ENCODE results near the gene LSM10. TPM values are rescaled to one million over a fixed set of nuclear protein-coding genes. Genes with fewer than 3 reads are reported as not detected.
A peak's percentile ranks its signal among the peaks of the same experiment; 100 is the strongest.

Gene LSM10
- total and polyA plus RNA-seq, 2 donors: 14.2 to 44.2 TPM

- H3K36me3 ChIP-seq (ENCODE audit: control insufficient read depth in 2 of 2, insufficient read depth in 2 of 2, low read length in 1 of 2): peaks cover 5 to 11% of the 10 kb centered on the region in 2 donors
- peak in 7 of 9 donors; percentile 53 to 91 (median 77) for DNase-seq (ENCODE audit: low read depth in 6 of 9, low spot score in 9 of 9)
- H3K27ac ChIP-seq (ENCODE audit: low read depth in 1 of 2, low read length in 1 of 2): peak overlapping the region; percentile 87 to 94
- no peak overlapping the region for H3K4me3 ChIP-seq (ENCODE audit: low read length in 2 of 2)
- peaks cover 15 to 39% of the 10 kb centered on the region in 2 donors for H3K4me1 ChIP-seq (ENCODE audit: control insufficient read depth in 2 of 2, insufficient read depth in 2 of 2, low read length in 2 of 2)
- WGBS: 48% methylated on average over 18 of the region's 18 CpGs
- H3K9me3 ChIP-seq (ENCODE audit: control insufficient read depth in 2 of 2, insufficient read depth in 1 of 2, low read length in 1 of 2): no peaks in the 10 kb centered on the region
- H3K27me3 ChIP-seq (ENCODE audit: control insufficient read depth in 2 of 2, insufficient read depth in 1 of 2, low read length in 1 of 2): no peaks in the 10 kb centered on the region
Observed at GRCh38 chr1:36366091-36366661, 31.5 kb downstream of the LSM10 start.

- peaks cover 15 to 39% of the 10 kb centered on the region in 2 donors for H3K4me1 ChIP-seq (ENCODE audit: control insufficient read depth in 2 of 2, insufficient read depth in 2 of 2, low read length in 2 of 2)
- H3K9me3 ChIP-seq (ENCODE audit: control insufficient read depth in 2 of 2, insufficient read depth in 1 of 2, low read length in 1 of 2): no peaks in the 10 kb centered on the region
- peaks cover 5 to 15% of the 10 kb centered on the region in 2 donors for H3K36me3 ChIP-seq (ENCODE audit: control insufficient read depth in 2 of 2, insufficient read depth in 2 of 2, low read length in 1 of 2)
- 89% methylated on average over 1 of the region's 1 CpG for WGBS
- H3K27me3 ChIP-seq (ENCODE audit: control insufficient read depth in 2 of 2, insufficient read depth in 1 of 2, low read length in 1 of 2): no peaks in the 10 kb centered on the region
- no peak for DNase-seq (ENCODE audit: low read depth in 6 of 9, low spot score in 9 of 9)
- no peak overlapping the region for H3K4me3 ChIP-seq (ENCODE audit: low read length in 2 of 2)
- peak overlapping the region; percentile 65 to 94 for H3K27ac ChIP-seq (ENCODE audit: low read depth in 1 of 2, low read length in 1 of 2)
Observed at GRCh38 chr1:36365381-36365780, 32.3 kb downstream of the LSM10 start.

- Histone ChIP-seq H3K4me3 (ENCODE audit: low read length in 2 of 2) (no peak overlapping the region), H3K27ac (ENCODE audit: low read depth in 1 of 2, low read length in 1 of 2) (peak overlapping the region; percentile 6 to 30), H3K4me1 (ENCODE audit: control insufficient read depth in 2 of 2, insufficient read depth in 2 of 2, low read length in 2 of 2) (peaks cover 0 to 4% of the 10 kb centered on the region in 2 donors), H3K9me3 (ENCODE audit: control insufficient read depth in 2 of 2, insufficient read depth in 1 of 2, low read length in 1 of 2) (peaks cover 0 to 1% of the 10 kb centered on the region in 2 donors), H3K36me3 (ENCODE audit: control insufficient read depth in 2 of 2, insufficient read depth in 2 of 2, low read length in 1 of 2) (peaks cover 24 to 51% of the 10 kb centered on the region in 2 donors), H3K27me3 (ENCODE audit: control insufficient read depth in 2 of 2, insufficient read depth in 1 of 2, low read length in 1 of 2) (no peaks in the 10 kb centered on the region)
- 93% methylated on average over 6 of the region's 6 CpGs for WGBS
- DNase-seq (ENCODE audit: low read depth in 6 of 9, low spot score in 9 of 9): no peak
Observed at GRCh38 chr1:36359911-36360550, 37.7 kb downstream of the LSM10 start.

- no peak for DNase-seq (ENCODE audit: low read depth in 6 of 9, low spot score in 9 of 9)
- peak overlapping the region; percentile 27 to 30 for H3K27ac ChIP-seq (ENCODE audit: low read depth in 1 of 2, low read length in 1 of 2)
- no peak overlapping the region for H3K4me3 ChIP-seq (ENCODE audit: low read length in 2 of 2)
- peaks cover 0 to 4% of the 10 kb centered on the region in 2 donors for H3K4me1 ChIP-seq (ENCODE audit: control insufficient read depth in 2 of 2, insufficient read depth in 2 of 2, low read length in 2 of 2)
- no peaks in the 10 kb centered on the region for H3K27me3 ChIP-seq (ENCODE audit: control insufficient read depth in 2 of 2, insufficient read depth in 1 of 2, low read length in 1 of 2)
- peaks cover 29 to 57% of the 10 kb centered on the region in 2 donors for H3K36me3 ChIP-seq (ENCODE audit: control insufficient read depth in 2 of 2, insufficient read depth in 2 of 2, low read length in 1 of 2)
- peaks cover 0 to 1% of the 10 kb centered on the region in 2 donors for H3K9me3 ChIP-seq (ENCODE audit: control insufficient read depth in 2 of 2, insufficient read depth in 1 of 2, low read length in 1 of 2)
- 97% methylated on average over 5 of the region's 5 CpGs for WGBS
Observed at GRCh38 chr1:36359383-36359782, 38.3 kb downstream of the LSM10 start.

- no peak for DNase-seq (ENCODE audit: low read depth in 6 of 9, low spot score in 9 of 9)
- Histone ChIP-seq H3K27ac (ENCODE audit: low read depth in 1 of 2, low read length in 1 of 2) (no peak overlapping the region), H3K4me3 (ENCODE audit: low read length in 2 of 2) (no peak overlapping the region), H3K4me1 (ENCODE audit: control insufficient read depth in 2 of 2, insufficient read depth in 2 of 2, low read length in 2 of 2) (peaks cover 0 to 4% of the 10 kb centered on the region in 2 donors), H3K36me3 (ENCODE audit: control insufficient read depth in 2 of 2, insufficient read depth in 2 of 2, low read length in 1 of 2) (peaks cover 36 to 64% of the 10 kb centered on the region in 2 donors), H3K9me3 (ENCODE audit: control insufficient read depth in 2 of 2, insufficient read depth in 1 of 2, low read length in 1 of 2) (peaks cover 0 to 1% of the 10 kb centered on the region in 2 donors), H3K27me3 (ENCODE audit: control insufficient read depth in 2 of 2, insufficient read depth in 1 of 2, low read length in 1 of 2) (no peaks in the 10 kb centered on the region)
- 97% methylated on average over 13 of the region's 13 CpGs for WGBS
Observed at GRCh38 chr1:36358514-36359084, 39.1 kb downstream of the LSM10 start.

GRCh38 chr1:36355811-36356210 lies 41.9 kb downstream of the LSM10 start:
- Histone ChIP-seq H3K9me3 (ENCODE audit: control insufficient read depth in 2 of 2, insufficient read depth in 1 of 2, low read length in 1 of 2) (peaks cover 0 to 1% of the 10 kb centered on the region in 2 donors), H3K27me3 (ENCODE audit: control insufficient read depth in 2 of 2, insufficient read depth in 1 of 2, low read length in 1 of 2) (no peaks in the 10 kb centered on the region), H3K36me3 (ENCODE audit: control insufficient read depth in 2 of 2, insufficient read depth in 2 of 2, low read length in 1 of 2) (peaks cover 43 to 63% of the 10 kb centered on the region in 2 donors), H3K27ac (ENCODE audit: low read depth in 1 of 2, low read length in 1 of 2) (no peak overlapping the region), H3K4me3 (ENCODE audit: low read length in 2 of 2) (no peak overlapping the region), H3K4me1 (ENCODE audit: control insufficient read depth in 2 of 2, insufficient read depth in 2 of 2, low read length in 2 of 2) (peaks cover 0 to 5% of the 10 kb centered on the region in 2 donors)
- 95% methylated on average over 4 of the region's 4 CpGs for WGBS
- DNase-seq (ENCODE audit: low read depth in 6 of 9, low spot score in 9 of 9): no peak

- Histone ChIP-seq H3K9me3 (ENCODE audit: control insufficient read depth in 2 of 2, insufficient read depth in 1 of 2, low read length in 1 of 2) (no peaks in the 10 kb centered on the region), H3K4me3 (ENCODE audit: low read length in 2 of 2) (no peak overlapping the region), H3K27ac (ENCODE audit: low read depth in 1 of 2, low read length in 1 of 2) (no peak overlapping the region), H3K4me1 (ENCODE audit: control insufficient read depth in 2 of 2, insufficient read depth in 2 of 2, low read length in 2 of 2) (peaks cover 0 to 12% of the 10 kb centered on the region in 2 donors), H3K36me3 (ENCODE audit: control insufficient read depth in 2 of 2, insufficient read depth in 2 of 2, low read length in 1 of 2) (peaks cover 45 to 57% of the 10 kb centered on the region in 2 donors), H3K27me3 (ENCODE audit: control insufficient read depth in 2 of 2, insufficient read depth in 1 of 2, low read length in 1 of 2) (no peaks in the 10 kb centered on the region)
- WGBS: 97% methylated on average over 11 of the region's 11 CpGs
- no peak for DNase-seq (ENCODE audit: low read depth in 6 of 9, low spot score in 9 of 9)
Observed at GRCh38 chr1:36354486-36354885, 43.2 kb downstream of the LSM10 start.

GRCh38 chr1:36352910-36353878 lies 44.5 kb downstream of the LSM10 start:
- H3K27me3 ChIP-seq (ENCODE audit: control insufficient read depth in 2 of 2, insufficient read depth in 1 of 2, low read length in 1 of 2): no peaks in the 10 kb centered on the region
- H3K27ac ChIP-seq (ENCODE audit: low read depth in 1 of 2, low read length in 1 of 2): no peak overlapping the region
- WGBS: 91% methylated on average over 15 of the region's 15 CpGs
- peaks cover 0 to 12% of the 10 kb centered on the region in 2 donors for H3K4me1 ChIP-seq (ENCODE audit: control insufficient read depth in 2 of 2, insufficient read depth in 2 of 2, low read length in 2 of 2)
- no peak for DNase-seq (ENCODE audit: low read depth in 6 of 9, low spot score in 9 of 9)
- H3K4me3 ChIP-seq (ENCODE audit: low read length in 2 of 2): no peak overlapping the region
- H3K36me3 ChIP-seq (ENCODE audit: control insufficient read depth in 2 of 2, insufficient read depth in 2 of 2, low read length in 1 of 2): peaks cover 42 to 53% of the 10 kb centered on the region in 2 donors
- H3K9me3 ChIP-seq (ENCODE audit: control insufficient read depth in 2 of 2, insufficient read depth in 1 of 2, low read length in 1 of 2): no peaks in the 10 kb centered on the region
